Measurements from ENCODE around the gene SGMS1.

SGMS1 gene

GRCh38 chr10:50473756-50474155 is 150.0 kb downstream of the SGMS1 start:
- Histone ChIP-seq H3K27me3 (no peaks in the 10 kb centered on the region), H3K9me3 (no peaks in the 10 kb centered on the region), H3K36me3 (no peaks in the 10 kb centered on the region), H3K27ac (no peak overlapping the region), H3K4me3 (no peak overlapping the region), H3K4me1 (peaks cover 0 to 32% (median 20%) of the 10 kb centered on the region in 4 donors)
- intact Hi-C loops (cut with DNase I; ENCODE audit: low total_unique reads): no loop called here
- no peak for TF ChIP-seq CTCF (IDR thresholded peaks at IDR 0.05)
- DNase-seq: no peak

- TF ChIP-seq CTCF (IDR thresholded peaks at IDR 0.05): no peak
- peaks cover 0 to 33% (median 22%) of the 10 kb centered on the region in 4 donors for H3K4me1 ChIP-seq
- no peak for DNase-seq
- no peak overlapping the region for H3K27ac ChIP-seq
- no peaks in the 10 kb centered on the region for H3K36me3 ChIP-seq
- no peaks in the 10 kb centered on the region for H3K27me3 ChIP-seq
- no peak overlapping the region for H3K4me3 ChIP-seq
- H3K9me3 ChIP-seq: no peaks in the 10 kb centered on the region
- intact Hi-C loops (cut with DNase I; ENCODE audit: low total_unique reads): no loop called here
These were observed 150.8 kb downstream of the SGMS1 start for GRCh38 chr10:50472914-50473313.

- Histone ChIP-seq H3K9me3 (no peaks in the 10 kb centered on the region), H3K4me3 (no peak overlapping the region), H3K4me1 (peaks cover 0 to 35% (median 22%) of the 10 kb centered on the region in 4 donors), H3K27me3 (no peaks in the 10 kb centered on the region), H3K36me3 (no peaks in the 10 kb centered on the region), H3K27ac (no peak overlapping the region)
- DNase-seq: no peak
- intact Hi-C loops (cut with DNase I; ENCODE audit: low total_unique reads): no loop called here
- TF ChIP-seq CTCF (IDR thresholded peaks at IDR 0.05): no peak
These were observed 152.2 kb downstream of the SGMS1 start for GRCh38 chr10:50471583-50471975.

- intact Hi-C loops (cut with DNase I; ENCODE audit: low total_unique reads): no loop called here
- Histone ChIP-seq H3K4me3 (no peak overlapping the region), H3K27me3 (no peaks in the 10 kb centered on the region), H3K9me3 (no peaks in the 10 kb centered on the region), H3K27ac (no peak overlapping the region), H3K36me3 (no peaks in the 10 kb centered on the region), H3K4me1 (peaks cover 0 to 35% (median 22%) of the 10 kb centered on the region in 4 donors)
- no peak for TF ChIP-seq CTCF (IDR thresholded peaks at IDR 0.05)
- no peak for DNase-seq
These were observed 152.8 kb downstream of the SGMS1 start for GRCh38 chr10:50470798-50471582.

- no peak for DNase-seq
- Histone ChIP-seq H3K27ac (no peak overlapping the region), H3K4me1 (peaks cover 0 to 35% (median 22%) of the 10 kb centered on the region in 4 donors), H3K9me3 (no peaks in the 10 kb centered on the region), H3K4me3 (no peak overlapping the region), H3K27me3 (no peaks in the 10 kb centered on the region), H3K36me3 (no peaks in the 10 kb centered on the region)
- intact Hi-C loops (cut with DNase I; ENCODE audit: low total_unique reads): no loop called here
- no peak for TF ChIP-seq CTCF (IDR thresholded peaks at IDR 0.05)
These were observed 153.4 kb downstream of the SGMS1 start for GRCh38 chr10:50470345-50470744.
